RWPE1 (cell line): Measurements from ENCODE around the gene ZNF512.
A peak's percentile ranks its signal among the peaks of the same experiment; 100 is the strongest.

Experiments used
- CTCF ChIA-PET: fragments of 350-600 bp; sonication (Branson Sonifier 250); formaldehyde crosslinking; extraction: SDS; loops from one replicate; lab custom pipeline; 2021; lab: Yijun Ruan, JAX
- POLR2A ChIA-PET: fragments of 400-600 bp; formaldehyde crosslinking; extraction: SDS; loops from one replicate; lab custom pipeline; 2020; ENCODE audit warnings: antibody characterized with exemption; ENCODE audit not compliant: low non-redundant PET; lab: Yijun Ruan, JAX
- DNase-seq: peaks from one replicate; pipeline ENCODE4 v3.0.0; 2012; ENCODE audit warnings: low spot score
- H3K27ac ChIP-seq: fragments of 450-650 bp; 2 replicates; pipeline ENCODE4 v1.5.1; 2017
- CTCF ChIP-seq: fragments of 450-650 bp; conservative IDR thresholded peaks from 2 replicates; pipeline ENCODE4 v1.5.1; 2017; ENCODE audit warnings: low read depth, mild to moderate bottlenecking

ZNF512 gene

GRCh38 chr2:27582129-27582694 lies 630 bp upstream of the ZNF512 start:
- DNase-seq: no peak
- ChIA-PET CTCF (no interaction called here), POLR2A (interaction anchor here (0.6 kb wide), 1 partner anchor 19 kb away, joined by 3 read pairs; no protein-coding TSS in a partner anchor)
- peak overlapping the region; percentile 72 for H3K27ac ChIP-seq
- TF ChIP-seq CTCF: no peak

- CTCF ChIA-PET: no interaction called here
- H3K27ac ChIP-seq: peak overlapping the region; percentile 72
- no peak for DNase-seq
- POLR2A ChIA-PET: no interaction called here
- TF ChIP-seq CTCF: no peak
Observed at GRCh38 chr2:27583390-27583915, 611 bp downstream of the ZNF512 start.

GRCh38 chr2:27584597-27584996 lies 1.8 kb downstream of the ZNF512 start:
- no peak for TF ChIP-seq CTCF
- POLR2A ChIA-PET: no interaction called here
- CTCF ChIA-PET: no interaction called here
- no peak for DNase-seq
- no peak overlapping the region for H3K27ac ChIP-seq

GRCh38 chr2:27587025-27587424 lies 4.2 kb downstream of the ZNF512 start:
- H3K27ac ChIP-seq: no peak overlapping the region
- ChIA-PET CTCF (no interaction called here), POLR2A (no interaction called here)
- DNase-seq: no peak
- TF ChIP-seq CTCF: no peak

GRCh38 chr2:27588308-27588707 lies 5.5 kb downstream of the ZNF512 start:
- H3K27ac ChIP-seq: no peak overlapping the region
- POLR2A ChIA-PET: no interaction called here
- TF ChIP-seq CTCF: no peak

GRCh38 chr2:27591745-27592144 lies 8.9 kb downstream of the ZNF512 start:
- H3K27ac ChIP-seq: no peak overlapping the region
- ChIA-PET POLR2A (no interaction called here), CTCF (no interaction called here)
- DNase-seq: no peak
- no peak for TF ChIP-seq CTCF

More at GRCh38 chr2:27588308-27588707, 5.5 kb downstream of the ZNF512 start:
- CTCF ChIA-PET: no interaction called here
- no peak for DNase-seq
